Measurements from ENCODE around the gene SPECC1. TPM values are rescaled to one million over a fixed set of nuclear protein-coding genes. Genes with fewer than 3 reads are reported as not detected.

SPECC1 gene
- total RNA-seq, 1 experiment from 2014 or later, result 128 TPM

GRCh38 chr17:20266806-20267458, 257.8 kb downstream of the SPECC1 start:
- POLR2A ChIA-PET (ENCODE audit: unreplicated experiment), result interaction anchor here (0.6 kb wide), 2 partner anchors 552 to 889 kb away, joined by 3 read pairs; no protein-coding TSS in a partner anchor
- intact Hi-C loops (cut with micrococcal nuclease; ENCODE audit: unreplicated experiment), result no loop called here
- BruUV-seq (replicated peaks), result no TSS peak

DNA sequence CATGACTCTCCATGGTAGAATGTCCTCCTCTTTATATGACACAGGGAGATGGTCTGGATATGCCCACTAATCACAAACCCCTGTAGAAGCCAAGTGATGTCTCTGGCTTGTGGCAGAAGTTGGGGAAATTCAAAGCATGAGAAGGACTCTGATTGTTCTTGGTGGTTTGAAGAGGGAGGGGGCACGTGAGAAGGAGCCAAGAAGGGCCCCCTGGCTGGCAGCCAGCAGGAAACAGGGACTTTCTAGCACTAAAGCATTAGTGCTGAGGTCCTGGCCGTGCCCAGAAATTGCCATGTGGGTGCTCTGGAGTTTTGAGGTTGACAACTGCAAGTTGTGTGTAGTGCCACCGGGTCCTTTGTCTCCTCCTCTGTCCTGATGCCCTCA, 258.3 kb downstream of the SPECC1 start:
- Histone ChIP-seq H3F3A (ENCODE audit: insufficient read depth, low read depth) (no peaks in the 10 kb centered on the region), H3K9me2 (ENCODE audit: insufficient read depth) (no peaks in the 10 kb centered on the region), H3K27ac (no peak overlapping the region), H2AFZ (no peak overlapping the region), H3K27me3 (ENCODE audit: insufficient read depth, low read depth) (no peaks in the 10 kb centered on the region), H3K4me2 (no peak overlapping the region), H4K20me1 (ENCODE audit: insufficient read depth) (no peaks in the 10 kb centered on the region), H3K9me3 (ENCODE audit: insufficient read depth, low read depth) (no peaks in the 10 kb centered on the region), H3K36me3 (ENCODE audit: low read depth) (no peaks in the 10 kb centered on the region), H3K79me2 (ENCODE audit: low read depth) (no peaks in the 10 kb centered on the region), H3K4me3 (no peak overlapping the region), H3K4me1 (replicated peaks; ENCODE audit: insufficient read depth) (no peaks in the 10 kb centered on the region)
- POLR2A ChIA-PET (ENCODE audit: unreplicated experiment), result no interaction called here
- no peak for TF ChIP-seq EZH2 (IDR thresholded peaks at IDR 0.05; ENCODE audit: low read depth)
- TF ChIP-seq, protein P1, sequence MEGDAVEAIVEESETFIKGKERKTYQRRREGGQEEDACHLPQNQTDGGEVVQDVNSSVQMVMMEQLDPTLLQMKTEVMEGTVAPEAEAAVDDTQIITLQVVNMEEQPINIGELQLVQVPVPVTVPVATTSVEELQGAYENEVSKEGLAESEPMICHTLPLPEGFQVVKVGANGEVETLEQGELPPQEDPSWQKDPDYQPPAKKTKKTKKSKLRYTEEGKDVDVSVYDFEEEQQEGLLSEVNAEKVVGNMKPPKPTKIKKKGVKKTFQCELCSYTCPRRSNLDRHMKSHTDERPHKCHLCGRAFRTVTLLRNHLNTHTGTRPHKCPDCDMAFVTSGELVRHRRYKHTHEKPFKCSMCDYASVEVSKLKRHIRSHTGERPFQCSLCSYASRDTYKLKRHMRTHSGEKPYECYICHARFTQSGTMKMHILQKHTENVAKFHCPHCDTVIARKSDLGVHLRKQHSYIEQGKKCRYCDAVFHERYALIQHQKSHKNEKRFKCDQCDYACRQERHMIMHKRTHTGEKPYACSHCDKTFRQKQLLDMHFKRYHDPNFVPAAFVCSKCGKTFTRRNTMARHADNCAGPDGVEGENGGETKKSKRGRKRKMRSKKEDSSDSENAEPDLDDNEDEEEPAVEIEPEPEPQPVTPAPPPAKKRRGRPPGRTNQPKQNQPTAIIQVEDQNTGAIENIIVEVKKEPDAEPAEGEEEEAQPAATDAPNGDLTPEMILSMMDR (conservative IDR thresholded peaks at IDR 0.05), result no peak
- BruUV-seq (replicated peaks), result no TSS peak
- no peak for DNase-seq
- intact Hi-C loops (cut with micrococcal nuclease; ENCODE audit: unreplicated experiment), result no loop called here
- CTCF ChIA-PET, result no interaction called here

More at GRCh38 chr17:20266806-20267458, 257.8 kb downstream of the SPECC1 start:
- Histone ChIP-seq H3K27ac (no peak overlapping the region), H4K20me1 (ENCODE audit: insufficient read depth) (no peaks in the 10 kb centered on the region), H3K9me2 (ENCODE audit: insufficient read depth) (no peaks in the 10 kb centered on the region), H3K9me3 (ENCODE audit: insufficient read depth, low read depth) (no peaks in the 10 kb centered on the region), H3F3A (ENCODE audit: insufficient read depth, low read depth) (no peaks in the 10 kb centered on the region), H3K27me3 (ENCODE audit: insufficient read depth, low read depth) (no peaks in the 10 kb centered on the region), H2AFZ (no peak overlapping the region), H3K4me1 (replicated peaks; ENCODE audit: insufficient read depth) (no peaks in the 10 kb centered on the region), H3K4me3 (no peak overlapping the region), H3K79me2 (ENCODE audit: low read depth) (no peaks in the 10 kb centered on the region), H3K36me3 (ENCODE audit: low read depth) (no peaks in the 10 kb centered on the region), H3K4me2 (no peak overlapping the region)
- peak in 1 of 2 experiments; percentile 25 for DNase-seq
- TF ChIP-seq EZH2 (IDR thresholded peaks at IDR 0.05; ENCODE audit: low read depth), result no peak
- TF ChIP-seq, protein P1 (conservative IDR thresholded peaks at IDR 0.05), result no peak
- CTCF ChIA-PET, result interaction anchor here (0.6 kb wide), 1 partner anchor 654 kb away, joined by 6 read pairs; no protein-coding TSS in a partner anchor

- Histone ChIP-seq H2AFZ (no peak overlapping the region), H3K4me3 (no peak overlapping the region), H3K4me1 (replicated peaks; ENCODE audit: insufficient read depth) (no peaks in the 10 kb centered on the region), H3K36me3 (ENCODE audit: low read depth) (no peaks in the 10 kb centered on the region), H3F3A (ENCODE audit: insufficient read depth, low read depth) (0 out of 2 replicates have a peak, but pooled peaks cover 2% of the 10 kb centered on the region), H3K9me3 (ENCODE audit: insufficient read depth, low read depth) (no peaks in the 10 kb centered on the region), H3K27ac (no peak overlapping the region), H3K9me2 (ENCODE audit: insufficient read depth) (no peaks in the 10 kb centered on the region), H3K27me3 (ENCODE audit: insufficient read depth, low read depth) (no peaks in the 10 kb centered on the region), H3K4me2 (no peak overlapping the region), H4K20me1 (ENCODE audit: insufficient read depth) (no peaks in the 10 kb centered on the region), H3K79me2 (ENCODE audit: low read depth) (no peaks in the 10 kb centered on the region)
- intact Hi-C loops (cut with micrococcal nuclease; ENCODE audit: unreplicated experiment), result no loop called here
- DNase-seq, result no peak
- ChIA-PET POLR2A (ENCODE audit: unreplicated experiment) (interaction anchor here (0.6 kb wide), 1 partner anchor 374 kb away, joined by 6 read pairs; no protein-coding TSS in a partner anchor), CTCF (interaction anchor here (0.6 to 0.7 kb wide), 2 partner anchors 63 to 84 kb away, joined by 3 read pairs; no protein-coding TSS in a partner anchor)
- TF ChIP-seq EZH2 (IDR thresholded peaks at IDR 0.05; ENCODE audit: low read depth), result no peak
- TF ChIP-seq, protein P1 (conservative IDR thresholded peaks at IDR 0.05), result no peak
- no TSS peak for BruUV-seq (replicated peaks)
Observed at GRCh38 chr17:20270369-20270768, 261.2 kb downstream of the SPECC1 start.

Measured in PC-9 (cell line).